ENCODE data around the gene SH3RF3. TPM values are rescaled to one million over a fixed set of nuclear protein-coding genes. Genes with fewer than 3 reads are reported as not detected.

Gene SH3RF3
- total RNA-seq, 1 donor: 0.54 TPM

DNA sequence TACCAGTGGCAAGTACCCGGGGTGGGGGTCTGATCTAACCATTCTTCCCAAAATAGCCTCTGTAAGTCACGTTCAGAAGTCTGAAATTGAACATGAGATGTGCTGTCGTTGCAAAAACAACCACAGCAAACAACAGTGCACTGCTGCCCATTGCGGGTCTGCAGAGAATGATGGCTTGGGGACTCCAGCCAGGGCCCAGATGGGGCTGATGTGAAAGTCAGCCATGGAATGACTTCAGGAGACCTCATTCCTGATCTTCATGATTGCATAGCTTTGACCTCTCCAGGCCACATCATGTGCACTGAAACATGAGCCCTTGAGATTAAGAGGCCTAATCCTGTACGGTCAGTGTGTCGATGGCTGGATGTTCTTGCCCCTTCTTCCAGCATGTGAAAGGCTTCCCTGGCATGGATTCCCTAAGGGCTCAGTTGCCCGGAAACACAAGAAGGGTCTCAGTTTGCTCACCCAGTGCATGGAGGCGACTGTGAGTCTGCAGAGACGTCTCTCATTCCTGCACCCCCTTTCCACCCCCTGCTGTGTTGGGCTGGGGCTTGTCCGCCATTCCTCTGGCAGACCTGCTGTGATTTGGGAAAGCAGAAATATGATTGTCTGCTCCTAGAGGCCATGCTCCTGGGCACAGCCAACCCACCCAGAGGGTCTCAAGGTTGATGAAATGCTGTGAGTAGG is 293.2 kb downstream of the SH3RF3 start:
- no peak for DNase-seq (ENCODE audit: low read depth in 2 of 3, low spot score in 2 of 3)

DNA sequence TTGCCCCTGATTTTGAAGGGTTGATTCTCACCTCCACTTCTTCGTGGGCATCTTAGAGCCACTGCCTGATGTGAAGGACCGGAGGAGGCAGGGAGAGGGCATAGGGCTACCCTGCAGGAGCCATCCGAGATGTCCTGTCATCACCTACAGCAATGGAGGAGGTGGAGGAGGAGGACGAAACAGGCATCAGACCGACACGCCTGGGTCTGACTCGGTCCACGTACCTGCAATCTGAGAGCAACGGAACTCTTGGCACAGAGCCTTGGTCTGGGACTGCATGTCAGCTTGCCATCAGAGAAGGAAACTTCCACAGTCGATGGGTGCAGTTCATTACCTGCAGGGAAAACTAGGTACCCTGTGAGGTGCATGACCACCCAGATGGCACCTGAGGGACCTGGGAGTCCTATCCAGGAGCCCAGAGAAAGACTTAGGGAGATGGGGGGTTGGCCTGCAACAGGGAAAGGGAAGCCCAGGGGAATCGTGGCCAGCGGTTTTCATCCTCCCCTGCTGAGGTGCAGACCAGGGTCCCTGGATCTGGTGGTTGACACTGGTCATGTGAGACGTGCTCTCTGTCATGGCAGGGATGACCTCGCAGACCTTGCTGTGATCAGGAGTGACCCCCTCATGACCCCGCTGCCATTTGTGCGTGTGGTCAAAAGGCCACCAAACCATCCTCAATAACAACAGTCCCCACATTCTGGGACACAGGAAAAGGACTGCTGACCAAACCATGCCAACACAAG is 293.9 kb downstream of the SH3RF3 start:
- DNase-seq (ENCODE audit: low read depth in 2 of 3, low spot score in 2 of 3): no peak

DNA sequence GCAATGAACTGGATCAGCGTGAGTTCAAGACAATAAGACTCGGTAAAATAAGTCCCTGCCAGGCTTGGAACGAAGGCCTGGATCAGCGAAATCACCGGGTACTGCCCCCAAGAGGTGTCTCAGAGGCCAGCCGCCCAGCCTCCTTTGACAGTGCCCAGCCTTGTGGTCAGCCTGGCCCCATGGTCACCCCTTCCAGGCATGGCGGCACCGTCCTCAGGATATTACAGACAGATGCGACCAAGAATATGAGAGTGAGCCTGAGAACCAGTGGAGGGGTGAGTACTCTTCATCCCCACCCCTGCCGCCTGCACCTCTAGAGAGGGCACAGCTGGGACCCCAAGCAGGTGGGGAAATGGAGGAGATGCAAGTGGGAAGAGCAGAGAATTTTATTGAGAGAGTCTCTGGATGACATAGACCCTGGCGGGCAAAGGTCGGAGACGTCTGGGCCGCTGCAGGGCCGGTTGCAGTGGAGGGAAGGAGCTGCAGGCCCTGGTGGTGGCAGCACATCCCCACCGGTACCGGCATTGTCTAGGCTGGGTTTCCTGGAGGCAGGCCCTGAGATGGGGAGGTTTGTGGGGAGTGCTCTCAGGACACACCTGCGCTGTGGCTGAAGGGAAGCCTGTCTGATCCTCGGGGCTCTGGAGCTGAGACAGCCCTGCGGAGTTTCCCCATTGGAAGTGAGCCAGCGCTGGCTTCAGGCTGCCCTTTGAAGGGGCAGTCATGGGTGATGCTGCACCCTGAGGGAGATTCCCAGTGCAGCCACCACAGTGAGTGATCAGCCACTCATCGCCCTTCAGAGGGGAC is 294.8 kb downstream of the SH3RF3 start:
- DNase-seq (ENCODE audit: low read depth in 2 of 3, low spot score in 2 of 3): no peak

DNA sequence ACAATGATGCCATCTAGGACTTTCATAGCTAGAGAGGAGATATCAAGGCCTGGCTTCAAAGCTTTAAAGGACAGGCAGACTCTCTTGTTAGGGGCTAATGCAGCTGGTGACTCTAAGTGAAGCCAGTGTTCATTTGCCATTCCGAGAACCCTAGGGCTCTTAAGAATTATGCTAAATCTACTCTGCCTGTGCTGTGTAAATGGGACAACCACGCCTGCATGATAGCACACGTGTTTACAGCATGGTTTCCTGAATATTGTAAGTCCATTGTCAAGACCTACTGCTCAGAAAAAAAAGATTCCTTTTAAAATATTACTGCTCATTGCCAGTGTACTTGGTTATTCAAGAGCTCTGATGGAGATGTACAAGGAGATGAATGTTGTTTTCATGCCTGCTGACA is 296.4 kb downstream of the SH3RF3 start:
- no peak for DNase-seq (ENCODE audit: low read depth in 2 of 3, low spot score in 2 of 3)

DNA sequence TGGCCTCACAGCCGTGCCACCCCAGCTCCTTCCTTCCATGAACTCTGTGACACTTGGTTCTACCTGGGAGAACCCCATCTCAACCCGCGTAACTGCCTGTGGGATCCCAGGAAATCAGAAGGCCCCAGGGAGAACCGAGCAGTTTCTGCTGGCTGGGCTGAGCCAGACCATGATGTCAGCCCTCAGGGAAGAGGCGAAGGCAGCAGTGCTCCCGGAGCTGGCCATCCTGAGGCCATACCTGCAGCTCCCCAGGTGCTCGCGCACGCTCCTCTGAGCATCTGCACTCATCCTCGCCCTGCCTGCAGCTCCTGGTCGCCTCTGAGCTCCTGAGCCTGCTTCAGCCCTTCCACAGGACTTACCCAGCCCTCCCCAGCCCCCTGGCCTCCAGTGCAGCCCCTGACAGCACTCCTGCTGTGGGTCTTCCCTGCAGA is 298.7 kb downstream of the SH3RF3 start:
- DNase-seq (ENCODE audit: low read depth in 2 of 3, low spot score in 2 of 3): no peak

DNA sequence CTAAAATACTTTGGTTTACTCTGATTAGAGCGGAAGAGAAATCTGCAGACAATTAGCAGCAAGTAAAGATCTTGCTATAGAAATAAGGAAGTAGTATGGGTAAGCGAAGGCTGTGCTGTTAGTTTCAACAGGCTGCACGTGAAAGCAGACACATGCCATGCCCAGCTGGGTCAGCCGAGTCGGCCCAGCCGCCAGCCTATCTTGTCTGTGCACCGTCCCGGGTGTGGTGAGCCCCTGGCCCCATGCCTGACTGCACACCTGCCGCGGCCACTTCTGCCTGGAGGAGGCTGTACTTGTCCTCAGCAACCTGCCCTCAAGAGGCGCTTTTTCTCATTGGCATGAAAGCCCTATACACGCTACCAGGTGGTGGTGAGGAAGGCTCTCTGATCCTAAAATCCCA is 299.3 kb downstream of the SH3RF3 start:
- DNase-seq (ENCODE audit: low read depth in 2 of 3, low spot score in 2 of 3): no peak

DNA sequence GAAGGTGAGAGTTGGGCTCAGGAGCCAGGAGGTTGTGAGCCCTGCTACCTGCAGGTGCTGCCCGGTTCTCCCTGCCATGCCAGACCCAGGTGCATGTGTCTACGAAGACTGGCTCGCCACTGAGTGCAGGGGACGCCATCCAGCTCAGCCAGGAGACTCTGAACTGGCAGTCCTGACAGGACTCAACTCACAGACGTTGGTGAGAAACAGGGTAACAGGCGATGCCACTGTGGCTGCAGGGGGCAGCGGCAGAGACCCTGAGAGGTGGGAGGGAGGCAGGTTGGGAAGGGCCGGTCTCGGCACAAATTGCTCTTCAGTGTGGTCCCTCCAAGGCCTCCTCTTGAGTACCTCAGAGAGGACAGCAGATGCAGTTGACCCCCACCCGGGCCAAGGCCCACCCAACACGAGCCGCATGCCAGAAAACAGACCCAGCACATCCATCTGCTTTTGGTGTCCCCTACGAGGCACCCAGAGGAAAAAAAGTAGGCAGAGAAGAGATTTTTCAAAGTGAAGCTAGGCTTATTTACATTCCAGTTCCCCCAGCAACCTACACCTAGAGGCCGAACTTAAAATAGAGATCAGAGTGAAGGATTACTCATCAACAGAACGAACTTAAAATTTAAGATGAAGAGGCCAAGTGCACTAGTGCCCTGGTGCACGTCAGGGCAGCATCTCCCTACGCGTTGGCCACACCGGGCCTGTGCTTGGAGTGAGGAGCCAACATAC is 300.0 kb downstream of the SH3RF3 start:
- DNase-seq (ENCODE audit: low read depth in 2 of 3, low spot score in 2 of 3): no peak

DNA sequence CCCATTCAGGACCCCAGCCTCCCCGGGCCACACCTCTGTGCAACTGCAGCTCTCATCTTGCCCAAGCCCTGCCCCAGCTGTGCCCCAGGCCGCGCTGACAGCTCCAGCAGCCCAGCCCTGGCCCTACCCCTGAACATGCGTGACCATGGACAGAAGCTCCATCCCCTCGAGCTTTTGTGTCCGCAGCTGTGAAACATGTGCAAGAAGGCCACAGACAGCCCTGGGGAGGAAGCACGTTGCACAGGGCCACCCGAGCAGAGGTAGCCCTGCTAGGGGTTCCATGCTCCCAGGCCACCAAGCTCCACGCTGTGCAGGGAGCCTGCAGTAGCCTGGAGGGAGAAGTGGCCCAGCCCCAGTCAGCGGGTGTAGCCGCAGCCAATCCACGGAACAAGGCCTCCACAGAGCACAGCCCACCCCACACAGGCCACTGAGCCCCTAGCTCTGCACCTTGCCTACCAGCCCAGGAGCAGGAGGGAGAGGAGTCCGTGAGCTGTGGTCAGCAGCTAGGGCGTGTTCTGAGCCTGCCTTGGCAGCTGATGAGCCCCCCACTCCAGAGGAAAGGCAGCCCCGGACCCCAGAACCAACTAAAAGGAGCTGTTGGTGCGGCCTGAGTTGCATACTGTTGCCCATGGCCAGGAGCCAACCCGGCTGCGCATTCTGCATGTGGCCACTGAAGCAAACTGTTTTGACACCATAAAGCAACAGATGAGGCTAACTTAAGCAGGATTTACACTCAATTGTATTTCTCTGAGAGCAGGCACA is 300.7 kb downstream of the SH3RF3 start:
- no peak for DNase-seq (ENCODE audit: low read depth in 2 of 3, low spot score in 2 of 3)

DNA sequence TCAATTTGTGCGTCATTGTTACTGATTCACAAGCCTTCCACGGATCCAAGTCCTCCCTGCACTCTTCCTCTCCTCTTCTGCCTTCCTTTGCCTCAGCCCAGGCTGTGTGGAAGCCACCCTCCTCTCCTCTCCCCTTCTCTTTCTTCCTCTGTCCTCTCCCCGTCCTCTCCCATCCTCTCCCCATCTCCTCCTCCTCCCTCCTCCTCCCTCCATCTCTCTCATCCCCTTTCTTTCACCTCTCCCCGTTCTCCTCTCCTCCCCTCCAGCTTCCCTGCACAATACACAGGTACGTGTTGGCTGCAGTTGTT is 301.3 kb downstream of the SH3RF3 start:
- DNase-seq (ENCODE audit: low read depth in 2 of 3, low spot score in 2 of 3): no peak

DNA sequence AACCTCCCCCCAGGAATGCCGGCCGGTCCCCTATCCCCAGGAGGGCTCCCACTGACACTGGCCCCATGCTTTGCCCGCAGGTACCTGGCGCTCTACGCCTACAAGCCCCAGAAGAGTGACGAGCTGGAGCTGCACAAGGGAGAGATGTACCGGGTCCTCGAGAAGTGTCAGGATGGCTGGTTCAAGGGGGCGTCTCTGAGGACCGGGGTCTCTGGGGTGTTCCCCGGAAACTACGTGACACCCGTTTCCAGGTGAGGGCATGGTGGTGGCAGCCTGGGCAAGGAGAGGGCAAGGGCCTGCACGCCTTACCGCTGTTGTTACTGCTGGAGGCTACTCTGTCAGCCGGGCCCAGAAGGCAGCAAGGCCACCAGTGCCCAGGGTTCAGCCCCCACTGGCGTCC is 303.4 kb downstream of the SH3RF3 start:
- DNase-seq (ENCODE audit: low read depth in 2 of 3, low spot score in 2 of 3): no peak

DNA sequence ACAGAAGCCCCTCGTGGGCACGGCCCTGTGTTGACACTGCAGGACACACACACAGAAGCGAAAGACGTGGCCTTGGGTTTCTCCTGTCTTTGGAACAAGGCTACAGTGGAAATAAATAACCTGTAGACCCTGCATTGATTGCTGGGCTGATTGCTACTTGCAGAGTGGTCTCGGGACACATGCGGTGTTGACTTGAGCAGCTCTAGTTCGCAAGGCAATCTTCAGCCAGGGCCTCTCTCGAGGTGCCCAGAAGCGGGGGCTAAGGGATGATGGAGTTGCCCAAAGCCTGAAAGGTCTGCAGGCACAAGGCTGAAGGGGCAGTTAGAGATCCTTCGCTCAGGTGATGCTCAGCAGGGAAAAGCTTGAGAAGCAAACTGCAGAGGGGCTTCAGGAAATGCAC is 304.5 kb downstream of the SH3RF3 start:
- DNase-seq (ENCODE audit: low read depth in 2 of 3, low spot score in 2 of 3): no peak

DNA sequence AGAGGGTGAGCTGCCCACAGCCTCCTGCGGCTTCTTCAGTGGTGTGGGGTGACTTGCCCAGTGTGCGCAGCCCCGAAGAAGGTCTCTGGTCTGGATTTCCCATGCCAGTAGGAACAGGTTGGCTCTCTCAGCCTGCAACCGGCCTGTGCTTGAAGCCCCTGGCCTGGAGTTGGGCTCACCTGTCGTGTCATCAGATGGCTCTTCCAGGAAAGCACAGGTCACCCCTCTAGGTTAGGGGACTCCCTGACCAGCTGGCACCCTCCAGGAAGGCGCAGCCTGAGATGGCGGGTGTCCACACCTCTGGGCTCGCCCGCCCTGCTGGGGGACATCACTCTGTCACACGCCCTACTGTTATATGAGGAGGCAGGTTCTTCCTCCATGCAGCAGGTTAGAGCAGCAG is 304.9 kb downstream of the SH3RF3 start:
- no peak for DNase-seq (ENCODE audit: low read depth in 2 of 3, low spot score in 2 of 3)

DNA sequence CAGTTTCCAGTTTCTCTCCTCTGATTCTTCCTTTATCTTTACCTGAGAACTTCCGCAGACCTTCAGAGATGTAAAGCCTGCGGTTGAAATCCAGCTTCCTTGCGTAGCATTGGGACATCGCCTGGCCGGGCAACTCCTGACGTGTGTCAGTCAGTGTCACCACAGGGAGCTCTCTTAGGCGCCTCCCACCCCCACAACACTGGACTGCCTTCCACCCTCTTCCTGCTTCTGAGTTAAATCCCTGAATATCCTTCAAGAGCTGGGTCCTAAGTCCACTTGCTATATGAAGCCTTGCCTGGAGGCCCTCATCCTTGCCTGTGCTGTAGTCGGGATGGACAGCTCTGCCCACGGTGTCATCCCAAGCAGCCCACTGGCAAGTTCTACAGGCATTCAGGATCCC is 305.3 kb downstream of the SH3RF3 start:
- DNase-seq (ENCODE audit: low read depth in 2 of 3, low spot score in 2 of 3): no peak

DNA sequence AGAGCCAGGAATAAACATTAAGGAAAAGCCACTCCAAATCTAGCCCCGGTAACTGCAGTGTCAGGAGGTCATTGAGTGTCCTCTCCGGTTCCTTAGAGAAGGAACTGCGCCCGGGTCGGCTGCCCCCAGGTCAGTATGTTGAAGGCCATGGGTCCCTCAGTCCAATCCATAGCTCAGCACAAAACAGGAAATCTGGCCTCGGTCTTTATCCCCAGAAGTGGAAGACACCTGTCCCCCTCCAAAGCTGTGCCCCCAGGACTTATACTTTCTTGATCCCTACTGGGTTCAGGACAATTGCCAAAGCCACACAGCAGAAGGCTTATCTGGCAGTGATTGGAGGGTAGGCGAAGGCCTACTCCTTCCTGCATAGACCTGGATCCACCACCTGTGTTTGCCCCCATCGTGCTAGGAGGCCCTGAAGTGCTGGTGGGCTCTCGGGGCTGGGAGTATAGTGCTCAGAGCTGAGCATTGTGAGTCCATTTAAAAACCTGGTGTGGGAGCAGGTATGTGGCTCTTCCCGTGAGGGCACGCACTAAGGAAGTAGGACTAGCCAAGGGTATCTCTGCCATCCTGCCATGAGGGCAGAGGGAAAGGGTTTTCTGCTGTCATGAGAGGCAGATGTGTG is 306.2 kb downstream of the SH3RF3 start:
- DNase-seq (ENCODE audit: low read depth in 2 of 3, low spot score in 2 of 3): no peak

DNA sequence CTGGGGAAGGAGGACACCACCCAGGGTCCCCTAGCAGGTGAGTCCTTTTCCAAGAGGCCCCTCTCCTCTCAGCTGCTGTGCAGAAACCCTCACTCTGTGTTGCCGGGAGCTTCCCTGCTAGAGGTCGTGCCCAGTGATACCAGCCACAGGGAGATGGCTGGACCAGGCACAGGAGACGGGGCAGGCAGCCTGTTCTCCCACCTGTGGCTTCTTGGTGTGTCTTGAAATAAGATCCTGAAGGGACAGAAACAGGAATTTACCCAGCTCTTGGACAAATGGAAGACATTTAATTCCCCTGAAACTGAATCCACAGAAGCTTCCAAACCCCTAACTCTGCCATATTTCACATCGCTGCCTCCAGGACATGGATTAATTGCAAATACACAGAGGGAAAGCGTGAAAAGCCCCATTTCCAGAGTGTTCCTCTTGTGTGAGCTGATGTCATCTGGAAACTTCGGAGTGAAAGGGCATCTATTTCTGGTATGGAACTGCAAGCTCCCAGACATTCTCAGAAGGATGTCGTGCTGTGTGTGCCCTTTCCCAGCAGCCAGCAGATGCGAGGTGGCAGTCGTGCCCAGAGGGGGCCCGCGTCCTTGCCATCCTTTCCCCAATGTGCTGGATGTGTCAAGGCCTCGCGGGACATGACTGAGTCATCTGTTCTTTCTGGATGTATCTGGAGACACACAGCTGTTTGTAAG is 307.0 kb downstream of the SH3RF3 start:
- no peak for DNase-seq (ENCODE audit: low read depth in 2 of 3, low spot score in 2 of 3)

DNA sequence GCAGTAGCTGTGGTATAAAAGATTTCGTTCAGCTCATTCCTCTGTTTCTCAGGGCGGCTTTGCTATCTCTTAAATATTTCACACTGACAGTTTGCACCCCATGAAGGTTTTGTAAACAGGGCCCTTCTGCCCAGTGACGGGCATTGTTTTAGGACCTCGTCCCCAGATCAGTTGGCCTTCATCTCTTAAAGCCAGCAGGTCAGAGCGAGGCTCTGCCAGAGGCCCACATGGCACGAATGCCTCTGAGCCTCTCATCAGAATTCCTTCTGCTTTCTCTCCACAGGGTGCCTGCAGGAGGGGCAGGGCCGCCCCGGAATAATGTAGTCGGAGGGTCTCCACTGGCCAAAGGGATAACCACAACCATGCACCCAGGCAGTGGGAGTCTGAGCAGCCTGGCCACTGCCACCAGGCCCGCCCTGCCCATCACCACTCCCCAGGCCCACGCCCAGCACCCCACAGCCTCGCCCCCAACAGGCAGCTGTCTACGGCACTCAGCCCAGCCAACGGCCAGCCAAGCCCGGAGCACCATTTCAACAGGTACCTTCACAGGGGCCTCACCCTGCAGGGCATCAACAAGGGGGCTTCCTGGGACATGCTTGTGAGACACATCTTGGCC is 307.7 kb downstream of the SH3RF3 start:
- DNase-seq (ENCODE audit: low read depth in 2 of 3, low spot score in 2 of 3): no peak

DNA sequence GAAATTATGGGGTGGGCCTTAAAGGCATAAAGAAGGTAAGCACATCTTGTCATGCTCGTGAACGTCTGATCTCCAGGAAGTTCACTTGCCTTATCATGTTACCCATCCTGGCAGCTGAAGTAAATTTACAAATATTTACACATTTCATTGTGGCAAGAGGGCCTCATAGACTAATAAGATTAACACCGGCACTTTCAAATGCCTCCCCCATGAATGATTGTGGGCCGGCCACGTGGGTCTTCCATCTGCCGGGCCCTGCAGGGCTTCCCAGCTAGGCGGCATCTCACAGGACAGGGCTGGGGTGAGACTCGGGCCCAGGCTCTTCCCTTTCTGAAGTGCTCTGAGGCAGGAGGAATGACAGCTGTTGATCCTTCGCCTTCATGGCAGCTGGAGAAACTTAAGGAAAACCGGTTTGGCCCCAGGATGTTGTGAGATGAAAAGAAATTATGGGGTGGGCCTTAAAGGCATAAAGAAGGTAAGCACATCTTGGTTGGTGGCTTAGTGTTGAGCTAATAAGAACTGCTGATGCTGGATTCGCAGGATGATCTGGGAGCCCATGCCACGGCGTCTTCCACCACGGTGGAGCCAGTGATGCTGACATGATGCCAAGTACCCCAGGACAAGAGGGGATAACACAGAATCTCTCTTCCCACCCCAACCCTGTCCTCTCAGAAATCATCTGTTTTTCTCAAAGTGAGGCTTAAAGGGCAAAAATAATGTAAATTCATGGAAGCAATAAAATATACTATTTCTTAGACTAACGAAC is 308.5 kb downstream of the SH3RF3 start:
- no peak for DNase-seq (ENCODE audit: low read depth in 2 of 3, low spot score in 2 of 3)

DNA sequence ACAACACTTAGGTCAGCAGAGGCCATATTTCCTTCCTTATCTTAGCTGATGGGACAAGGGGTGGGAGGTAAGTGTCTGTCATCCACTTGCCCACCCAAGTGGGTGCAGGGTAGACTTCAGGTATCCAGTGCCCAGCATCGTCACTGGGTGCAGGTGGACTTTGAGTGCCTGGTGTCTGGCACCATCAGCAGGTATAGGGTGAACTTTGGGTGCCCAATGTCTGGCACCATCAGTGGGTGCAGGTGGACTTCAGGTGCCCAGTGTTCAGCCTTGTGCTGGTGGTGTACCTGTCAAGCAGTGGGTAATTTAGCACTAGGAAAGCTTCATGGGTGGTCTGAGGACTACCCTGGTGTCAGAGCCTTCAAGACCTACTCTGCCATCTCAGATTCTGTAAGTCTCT is 309.1 kb downstream of the SH3RF3 start:
- DNase-seq (ENCODE audit: low read depth in 2 of 3, low spot score in 2 of 3): no peak
